K562 treated with DMSO at 1 percent for 24 hours (cell line): ENCODE data around the gene ACRV1. TPM values are rescaled to one million over a fixed set of nuclear protein-coding genes. Genes with fewer than 3 reads are reported as not detected.

Source experiments
- total RNA-seq: library from RNA; unstranded; fragments of 300-600 nt; gene quantifications from 2 replicates; pipeline ENCODE4 v1.2.3, GENCODE V29; 2022; ENCODE audit warnings: low read depth; ENCODE audit not compliant: insufficient read depth

Gene ACRV1
- total RNA-seq = 0.15 TPM in 1 of 2 replicates, not detected in the other

DNA sequence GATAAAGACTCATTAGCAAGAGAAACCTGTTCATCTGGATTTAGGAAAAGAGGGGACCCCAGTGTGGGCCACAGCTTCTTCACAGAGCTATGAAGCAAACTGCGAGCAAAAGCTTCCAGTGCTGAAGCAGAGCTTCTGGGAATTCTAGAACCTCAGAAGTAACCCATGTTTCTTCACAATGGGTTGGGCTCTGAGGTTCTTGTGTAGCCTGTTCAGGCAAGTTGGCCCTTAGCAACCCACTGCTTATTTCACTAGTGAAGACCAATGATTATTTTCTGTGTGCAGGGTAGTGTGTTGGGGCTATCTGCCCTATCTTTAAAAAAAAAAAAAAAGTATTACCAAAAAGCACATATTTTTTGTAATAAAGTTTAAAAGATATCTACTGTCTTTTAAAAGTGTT, at the start of gene ACRV1:
Gene ACRV1 (minus strand): TSS at position 101 of the 400 bp plus-strand sequence. CDS start 67 bp downstream, at position 34.

GRCh38 chr11:125624756-125625213, 55.9 kb downstream of the ACRV1 start, which contains the start of gene CHEK1:
Gene CHEK1, plus strand, starts transcription at chr11:125625163. Its CDS starts 1,606 bp downstream, at chr11:125626769.

Other genes starting within 250 kb of the ACRV1 start
- gene FEZ1, start 184.6 kb downstream of the ACRV1 start, total RNA-seq = 12.4 and 13.0 TPM in 2 replicates
- 104 and 118 TPM in 2 replicates for gene EI24, start 111.4 kb downstream of the ACRV1 start, total RNA-seq
- gene STT3A, start 88.0 kb downstream of the ACRV1 start, total RNA-seq = 115 TPM in 2 replicates
- gene CHEK1, start 55.7 kb downstream of the ACRV1 start, total RNA-seq = 54.4 and 60.7 TPM in 2 replicates
- gene PATE1, start 65.4 kb upstream of the ACRV1 start, total RNA-seq = not detected in 2 replicates
- not detected in 2 replicates for gene PATE2, start 98.0 kb upstream of the ACRV1 start, total RNA-seq
- not detected in 2 replicates for gene PATE3, start 107.3 kb upstream of the ACRV1 start, total RNA-seq
- gene PATE4, start 152.5 kb upstream of the ACRV1 start, total RNA-seq = not detected in 2 replicates
- 6.4 and 7.0 TPM in 2 replicates for gene HYLS1, start 206.8 kb upstream of the ACRV1 start, total RNA-seq
- 9.1 and 11.8 TPM in 2 replicates for gene PUS3, start 222.4 kb upstream of the ACRV1 start, total RNA-seq
- gene DDX25, start 223.7 kb upstream of the ACRV1 start, total RNA-seq = 0.23 TPM in 1 of 2 replicates, not detected in the other